GM18873 (cell line): ENCODE results near the gene CDK17.
"Not testable (repeated sequence)": the region's sequence is repeated elsewhere in the genome, so short reads cannot be mapped to it uniquely, and the experiment has no call there.

Experiments used
- ATAC-seq: cut with Tn5 transposase; IDR thresholded peaks from one replicate; pipeline ENCODE4 v1.9.1; 2021; ENCODE audit warnings: mild to moderate bottlenecking, moderate library complexity, moderate number of reproducible peaks; ENCODE audit not compliant: unreplicated experiment, low FRiP score

The CDK17 gene

DNA sequence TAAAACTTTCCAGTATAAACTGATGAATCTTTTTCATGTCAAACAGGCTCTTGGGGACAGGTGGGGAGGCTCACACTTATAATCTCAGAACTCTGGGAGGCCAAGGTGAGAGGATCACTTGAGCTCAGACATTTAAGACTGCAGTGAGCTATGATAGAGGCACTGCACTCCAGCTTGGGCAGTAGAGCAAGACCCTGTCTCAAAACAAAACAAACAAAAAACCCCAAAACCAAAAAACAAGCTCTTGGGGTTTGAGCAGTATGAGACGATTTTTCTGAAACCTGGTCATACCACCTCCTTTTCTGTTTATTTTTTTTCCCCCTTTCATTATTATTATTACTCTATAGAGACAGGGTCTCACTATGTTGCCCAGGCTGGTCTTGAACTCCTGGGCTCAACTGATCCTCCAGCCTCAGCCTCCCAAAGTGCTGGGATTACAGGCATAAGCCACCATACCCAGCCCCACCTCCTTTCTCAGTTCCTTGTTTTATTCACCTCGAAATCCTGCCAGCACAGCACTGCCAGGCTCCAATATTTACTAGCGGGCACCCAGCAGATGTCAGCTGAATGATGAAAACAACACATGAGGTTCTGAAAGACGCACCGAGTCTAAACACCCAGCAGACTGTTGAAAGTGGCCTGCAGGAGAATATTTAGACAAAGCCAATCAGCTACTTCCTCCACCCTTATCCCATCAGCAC is 19.5 kb upstream of the CDK17 start:
- peak; percentile 55 for ATAC-seq

DNA sequence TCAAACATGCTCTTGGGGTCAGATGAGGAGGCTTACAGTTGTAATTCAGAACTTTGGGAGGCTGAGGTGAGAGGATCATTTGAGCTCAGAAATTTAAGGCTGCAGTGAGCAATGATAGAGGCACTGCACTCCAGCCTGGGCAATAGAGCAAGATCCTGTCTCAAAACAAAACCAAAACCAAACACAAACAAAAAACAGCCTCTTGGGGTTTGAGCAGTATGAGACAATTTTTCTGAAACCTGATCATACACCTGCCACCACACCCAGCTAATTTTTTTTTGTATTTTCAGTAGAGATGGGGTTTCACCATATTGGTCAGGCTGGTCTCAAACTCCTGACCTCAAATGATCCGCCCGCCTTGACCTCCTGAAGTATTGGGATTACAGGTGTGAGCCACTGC is 17.4 kb upstream of the CDK17 start:
- ATAC-seq, result peak; percentile 59

DNA sequence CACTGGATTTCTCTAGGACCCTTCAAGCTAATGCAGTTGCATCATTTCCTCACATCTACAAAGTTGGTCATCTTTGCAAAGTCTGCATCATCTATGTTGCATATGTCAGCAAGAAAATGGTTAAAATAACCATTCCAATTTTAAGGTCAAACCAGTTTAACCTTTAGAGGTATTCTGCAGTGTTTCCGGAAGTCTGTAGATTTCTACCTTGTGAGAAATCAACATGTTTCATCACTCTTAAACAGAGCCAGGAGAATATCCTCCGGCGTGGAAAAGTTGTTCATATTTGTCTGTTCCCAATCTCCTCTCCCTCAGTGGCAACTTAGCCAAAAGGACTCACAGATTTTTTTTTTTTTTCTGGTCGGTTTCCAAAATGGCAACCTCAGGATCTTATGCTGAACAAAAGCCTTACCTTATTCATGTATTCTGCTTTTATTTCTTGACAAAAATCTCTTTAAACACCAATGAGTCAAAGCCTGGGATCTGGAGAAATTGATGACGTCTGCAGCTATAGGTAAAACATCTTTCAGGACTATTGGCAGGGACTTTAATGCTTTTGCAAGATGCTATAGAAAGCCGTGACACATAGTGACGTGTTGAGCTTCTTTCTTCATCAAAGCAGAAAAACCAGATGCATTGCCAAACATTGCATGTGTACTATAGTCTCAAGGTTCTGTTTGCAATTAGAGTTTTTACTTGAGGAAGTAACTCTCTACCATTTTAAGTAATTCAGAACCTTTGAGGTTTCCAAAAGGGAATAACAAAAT is 16.0 kb upstream of the CDK17 start:
- ATAC-seq, result no peak

DNA sequence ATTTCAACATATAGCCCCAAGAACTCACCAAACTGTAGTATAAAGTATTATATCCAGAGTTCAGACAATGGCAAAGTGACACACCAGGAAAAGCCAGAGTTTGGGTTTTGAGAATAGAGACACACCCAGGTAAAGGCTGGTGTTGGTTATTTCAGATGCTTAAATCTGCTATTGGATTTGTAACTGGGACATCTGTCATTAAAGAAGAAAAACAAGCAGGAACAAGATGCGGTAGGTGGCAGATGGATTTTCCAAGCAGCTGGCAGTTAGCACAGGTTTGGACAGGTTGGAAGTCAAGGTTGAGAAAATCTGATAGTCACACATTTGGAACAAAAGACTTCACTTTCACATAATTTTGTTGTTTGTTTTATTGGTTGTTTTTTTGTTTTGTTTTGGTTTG is 14.4 kb upstream of the CDK17 start:
- ATAC-seq, result no peak

DNA sequence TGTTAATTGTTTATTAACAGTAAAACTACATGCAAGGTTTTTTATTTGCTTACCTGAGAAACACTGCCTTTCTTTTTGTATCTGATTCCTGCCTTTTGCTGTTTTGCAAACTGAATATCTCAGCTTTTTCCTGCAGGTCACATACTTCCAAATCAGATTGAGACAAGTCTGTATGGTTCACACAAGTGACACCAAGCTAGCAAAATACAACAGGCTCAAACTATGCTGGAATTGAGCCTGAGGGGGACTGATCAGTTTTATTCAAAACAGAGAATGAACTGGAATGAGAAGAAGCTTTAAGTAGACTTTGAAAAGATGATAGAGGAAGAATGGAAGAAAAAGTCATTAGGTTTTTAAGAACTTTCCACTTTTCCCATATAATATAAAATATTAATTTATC is 12.2 kb upstream of the CDK17 start:
- ATAC-seq, result no peak

DNA sequence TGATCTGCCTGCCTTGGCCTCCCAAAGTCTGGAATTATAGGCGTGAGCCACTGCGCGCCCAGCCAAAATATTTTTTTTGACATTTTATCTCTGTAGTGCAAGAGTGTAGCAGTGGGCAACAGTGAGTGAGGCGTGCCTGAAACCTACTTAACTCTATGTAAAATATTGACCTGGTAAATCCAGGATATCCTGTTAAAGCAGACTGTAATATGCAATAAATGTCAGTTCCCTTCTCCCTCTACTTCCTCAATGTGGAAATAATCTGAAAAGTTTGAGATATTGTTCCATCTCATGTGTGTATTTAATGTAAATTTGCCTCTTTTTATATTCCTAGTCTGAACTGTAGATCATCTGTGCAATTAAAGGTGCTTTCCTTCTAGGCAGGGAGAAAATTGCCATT is 9.5 kb upstream of the CDK17 start:
- no peak for ATAC-seq

GRCh38 chr12:96408993-96409392 is 8.8 kb upstream of the CDK17 start:
- no peak for ATAC-seq

- peak; percentile 96 for ATAC-seq
Measured at GRCh38 chr12:96407429-96408097, 7.3 kb upstream of the CDK17 start.

DNA sequence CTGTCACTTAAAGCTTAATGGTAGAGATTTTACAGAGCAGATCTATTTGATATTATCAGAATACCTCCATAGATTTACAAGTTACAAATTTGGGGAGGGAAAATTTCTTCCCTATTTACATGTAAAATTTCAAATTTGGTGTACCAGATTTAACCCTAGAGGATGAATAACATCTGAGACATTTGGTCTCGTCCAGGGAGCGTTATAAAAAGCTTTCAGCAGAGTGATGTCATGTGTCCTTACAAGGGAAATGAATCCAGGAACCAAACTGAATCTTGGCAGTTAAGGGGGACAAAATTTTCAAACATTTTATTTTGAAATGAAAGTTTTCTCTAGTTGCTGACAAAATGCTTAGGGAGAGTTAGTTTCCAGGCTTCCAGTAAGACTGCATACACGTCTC is 4.5 kb upstream of the CDK17 start:
- ATAC-seq, result no peak

- no peak for ATAC-seq
Measured at GRCh38 chr12:96403870-96404269, 3.6 kb upstream of the CDK17 start.

DNA sequence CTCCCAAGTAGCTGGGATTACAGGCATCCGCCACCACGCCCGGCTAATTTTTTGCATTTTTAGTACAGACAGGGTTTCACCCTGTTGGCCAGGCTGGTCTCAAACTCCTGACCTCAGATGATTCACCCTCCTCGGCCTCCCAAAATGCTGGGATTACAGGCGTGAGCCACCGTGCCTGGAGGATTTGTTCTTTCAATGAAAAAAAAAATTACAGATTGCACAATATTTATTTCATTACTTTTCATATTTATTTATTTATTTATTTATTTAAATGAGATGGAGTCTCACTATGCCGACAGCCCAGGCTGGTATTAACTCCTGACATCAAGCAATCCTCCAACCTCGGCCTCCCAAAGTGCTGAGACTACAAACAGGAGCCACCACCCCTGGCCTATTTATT is 2.3 kb upstream of the CDK17 start:
- ATAC-seq, result not testable (repeated sequence)

DNA sequence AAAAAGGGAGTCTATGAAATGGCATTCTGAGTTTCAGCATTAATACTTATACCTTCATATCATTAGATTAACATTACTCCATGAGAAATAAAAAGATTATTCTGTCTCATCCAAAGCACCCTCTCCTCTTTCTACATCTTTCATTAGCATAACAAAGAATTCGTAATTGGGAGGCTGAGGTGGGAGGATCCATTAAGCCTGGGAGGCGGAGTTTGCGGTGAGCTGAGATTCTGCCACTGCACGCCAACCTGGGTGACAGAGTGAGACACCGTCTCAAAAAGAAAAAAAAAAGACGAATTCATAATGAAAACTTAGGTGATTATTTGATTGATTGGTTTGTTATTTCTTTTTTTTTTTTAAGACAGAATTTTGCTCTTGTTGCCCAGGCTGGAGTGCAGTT is 1.8 kb upstream of the CDK17 start:
- ATAC-seq, result no peak

DNA sequence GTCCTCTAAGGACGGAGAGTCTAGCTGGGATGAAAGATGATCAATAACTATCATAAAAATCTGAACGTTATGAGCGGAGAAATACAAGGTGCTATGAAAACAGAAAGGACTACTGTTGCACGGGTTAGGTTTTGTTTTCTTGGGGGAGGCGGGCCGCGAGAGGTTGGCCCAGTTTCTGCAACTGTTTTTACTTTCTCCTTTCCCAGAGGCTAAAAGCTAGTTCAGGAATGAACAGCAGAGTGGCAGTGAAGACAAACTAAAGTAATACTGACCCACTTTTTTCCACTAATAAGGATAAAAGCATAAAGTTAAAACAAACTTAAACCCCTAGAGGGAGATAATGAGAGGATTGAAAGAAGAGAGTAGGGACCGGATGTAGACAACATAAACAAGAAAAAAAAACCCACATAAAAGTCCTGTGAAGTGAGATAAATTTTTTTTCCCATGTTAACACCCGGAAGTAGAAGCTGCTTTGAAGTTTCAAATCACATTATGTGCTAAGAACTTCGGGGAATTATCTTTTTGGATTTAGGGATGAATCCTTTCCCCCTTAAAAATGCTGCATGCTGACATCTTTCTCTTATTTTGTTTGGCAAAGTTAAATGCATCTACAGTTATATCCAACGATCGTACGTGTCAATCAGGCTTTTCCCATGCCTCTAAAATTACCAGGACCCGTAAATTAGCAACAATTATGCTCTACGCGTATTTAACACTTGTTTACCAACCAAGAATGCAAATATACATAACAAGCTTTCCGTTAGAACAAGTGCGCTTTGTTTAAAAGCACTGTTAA is 1.0 kb upstream of the CDK17 start:
- ATAC-seq, result no peak

DNA sequence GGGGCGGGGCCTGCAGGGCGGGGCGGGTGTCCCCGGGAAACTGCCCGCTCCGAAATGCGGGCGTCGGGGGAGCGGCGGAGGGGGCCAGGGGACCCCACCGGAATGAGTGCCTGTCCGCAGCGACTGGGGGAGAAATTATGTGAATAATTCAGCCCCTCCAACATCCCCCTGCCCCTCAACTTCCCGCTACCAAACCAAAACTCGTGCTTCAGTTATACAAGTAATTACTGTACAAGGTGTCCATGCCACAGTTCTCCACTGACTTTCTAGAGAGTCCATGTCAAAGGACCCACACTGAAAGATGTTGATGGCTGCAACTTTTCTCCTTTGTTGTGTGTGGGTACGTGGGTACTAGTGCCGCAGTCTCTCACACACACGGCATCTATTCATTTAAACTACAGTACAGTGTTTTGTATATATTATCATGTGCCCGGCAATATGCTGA is 414 bp upstream of the CDK17 start:
- ATAC-seq, result peak; percentile 8

DNA sequence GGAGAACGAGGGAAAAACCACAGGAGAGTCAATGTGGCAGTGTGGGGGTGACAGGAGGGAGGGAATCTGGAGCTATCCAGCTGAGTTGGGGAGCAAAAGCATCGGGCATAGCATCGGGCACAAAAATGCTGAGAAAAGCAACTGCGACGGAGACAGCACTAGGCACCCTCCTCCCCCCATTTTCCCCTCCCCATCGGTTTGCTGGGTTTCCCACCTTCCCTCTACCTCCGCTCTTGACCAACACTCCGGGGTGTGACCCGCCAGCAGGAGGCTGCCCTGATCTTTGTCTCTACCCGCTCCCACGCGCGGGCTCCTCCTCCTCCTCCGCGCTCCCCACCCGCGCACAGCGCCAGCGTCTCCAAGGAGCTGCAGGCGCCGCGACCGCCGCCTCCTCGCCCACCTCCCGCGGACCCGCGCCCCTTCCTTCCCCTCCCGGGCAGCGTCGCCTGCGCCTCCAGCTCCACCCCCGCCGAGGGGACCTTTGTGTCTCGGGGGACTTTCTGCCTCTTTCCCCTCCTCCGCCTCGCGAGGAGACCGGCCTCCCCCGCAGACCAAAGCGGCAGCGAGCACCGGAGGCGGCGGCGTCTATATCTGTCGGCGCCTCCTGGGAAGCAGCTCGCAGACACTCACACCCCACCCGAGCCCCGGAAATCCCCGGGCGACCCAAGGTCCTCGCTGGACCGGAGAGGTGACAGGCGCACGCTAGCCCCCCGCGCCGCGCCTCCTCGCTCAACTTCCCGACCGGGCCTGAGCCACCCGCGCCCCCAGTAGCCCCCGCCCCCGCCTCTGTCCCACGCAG is 920 bp downstream of the CDK17 start:
- peak; percentile 34 for ATAC-seq

GRCh38 chr12:96398424-96399119 is 1.7 kb downstream of the CDK17 start:
- ATAC-seq, result no peak

DNA sequence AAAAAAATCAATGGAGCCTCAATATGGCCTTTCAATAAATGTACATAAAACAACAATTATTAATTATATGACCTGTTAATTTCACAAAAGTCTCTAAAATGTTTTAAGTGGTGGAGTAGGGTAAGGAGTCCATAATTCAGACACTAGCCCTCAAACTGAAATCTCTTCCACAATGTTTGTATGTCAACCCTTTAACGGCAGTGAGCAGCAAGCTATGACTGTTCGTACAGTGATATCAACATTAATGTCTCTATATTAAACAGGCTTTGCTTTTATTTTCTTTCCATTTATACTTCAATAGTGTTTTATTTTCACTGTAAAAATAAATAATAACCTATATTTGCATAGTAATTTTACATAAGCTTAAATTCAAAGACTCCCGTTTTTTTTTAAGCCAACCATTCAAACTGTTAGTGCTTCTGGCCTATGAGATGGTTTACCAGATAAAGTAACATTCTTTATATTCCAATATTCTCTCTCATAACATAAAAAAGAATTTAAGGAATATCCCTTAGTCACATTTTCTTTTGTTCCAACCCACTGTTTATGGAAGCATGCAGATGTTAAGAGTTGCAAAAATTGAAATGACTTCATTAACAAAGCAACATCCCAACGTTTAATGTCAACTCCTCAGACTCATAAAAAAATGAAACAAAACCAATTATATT is 2.3 kb downstream of the CDK17 start:
- no peak for ATAC-seq

DNA sequence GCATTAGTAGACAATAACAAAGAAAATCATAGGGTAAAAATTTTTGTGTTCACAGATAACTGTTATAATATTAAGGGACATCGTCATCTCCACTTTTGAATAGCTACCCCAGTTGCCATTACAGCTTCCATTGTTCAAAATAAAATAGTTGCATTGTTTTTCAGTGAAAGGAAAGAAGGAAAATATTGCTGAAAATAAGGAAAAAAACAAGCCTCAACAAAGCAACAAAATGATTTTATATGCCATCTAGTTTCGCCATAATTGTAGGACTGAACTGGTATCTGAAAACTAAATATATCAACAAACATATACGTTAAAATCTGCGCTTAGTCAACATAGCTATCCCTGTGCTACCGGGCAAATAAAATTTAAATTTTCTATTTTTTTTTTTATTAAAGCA is 3.3 kb downstream of the CDK17 start:
- no peak for ATAC-seq

DNA sequence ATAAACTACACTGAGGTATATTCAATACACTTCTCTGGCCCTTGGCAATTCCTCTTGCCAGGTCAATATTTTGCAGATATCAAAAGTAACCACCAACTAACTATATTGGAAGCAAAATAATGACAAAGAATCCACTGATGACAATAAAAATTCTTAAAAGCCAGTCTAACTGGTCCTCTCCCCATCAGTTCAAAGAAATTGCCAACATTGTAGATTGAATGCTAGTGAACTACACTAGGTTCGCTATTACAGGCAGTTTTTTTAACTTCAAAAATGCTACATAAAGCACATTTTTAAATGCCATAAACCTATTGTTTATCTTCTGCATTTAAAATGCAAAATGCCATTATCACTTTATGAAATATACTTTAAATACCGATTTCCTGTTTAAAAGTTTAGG is 4.0 kb downstream of the CDK17 start:
- ATAC-seq, result no peak
